Activated CD4-positive, alpha-beta T cell treated with anti-CD3 and anti-CD28 coated beads, Interleukin-2, amount 10 ng/mL, durations not matched to agents 24 days and 14 days (primary cell): Measurements from ENCODE around the gene RGL3. TPM values are rescaled to one million over a fixed set of nuclear protein-coding genes. Genes with fewer than 3 reads are reported as not detected.
"Not testable (repeated sequence)": the region's sequence is repeated elsewhere in the genome, so short reads cannot be mapped to it uniquely, and the experiment has no call there.

Experiments used
- DNase-seq: peaks from one replicate; pipeline ENCODE4 v3.0.0; 2022
- H3K27ac Mint-ChIP-seq: one replicate; pipeline ENCODE4 v1.8.0; 2022; ENCODE audit warnings: mild to moderate bottlenecking, mixed read lengths
- H3K27me3 Mint-ChIP-seq: one replicate; pipeline ENCODE4 v1.8.0; 2022; ENCODE audit warnings: mixed read lengths
- H3K36me3 Mint-ChIP-seq: one replicate; pipeline ENCODE4 v1.8.0; 2022; ENCODE audit warnings: low read depth, mild to moderate bottlenecking, mixed read lengths
- H3K4me1 Mint-ChIP-seq: one replicate; pipeline ENCODE4 v1.8.0; 2021; ENCODE audit warnings: mixed read lengths
- H3K4me3 Mint-ChIP-seq: one replicate; pipeline ENCODE4 v1.8.0; 2022; ENCODE audit warnings: mild to moderate bottlenecking, moderate library complexity, mixed read lengths
- H3K9me3 Mint-ChIP-seq: one replicate; pipeline ENCODE4 v1.8.0; 2021; ENCODE audit warnings: mixed read lengths
- intact Hi-C: fragments of 100-400 bp; cut with micrococcal nuclease; formaldehyde crosslinking; loops from one replicate; pipeline ENCODE4 v1.15.1; 2023
- total RNA-seq: library from RNA; stranded (reverse); gene quantifications from 2 replicates; pipeline ENCODE4 v1.2.3, GENCODE V29; 2022

Gene RGL3
- total RNA-seq, 1 donor from 2014 or later: not detected

GRCh38 chr19:11420429-11421370, 1.6 kb upstream of the RGL3 start:
- intact Hi-C loops: loop anchor here (2.0 to 5.0 kb wide), 2 partner anchors 38 to 62 kb away; partner anchors contain the start of gene ELAVL3
- H3K4me1 Mint-ChIP-seq: peaks cover 33% of the 10 kb centered on the region
- peak overlapping the region; percentile 82 for H3K4me3 Mint-ChIP-seq
- no peaks in the 10 kb centered on the region for H3K9me3 Mint-ChIP-seq
- no peaks in the 10 kb centered on the region for H3K36me3 Mint-ChIP-seq
- H3K27me3 Mint-ChIP-seq: peaks cover 73% of the 10 kb centered on the region
- H3K27ac Mint-ChIP-seq: no peak overlapping the region
- no peak for DNase-seq

GRCh38 chr19:11418094-11418548, 993 bp downstream of the RGL3 start:
- Mint-ChIP-seq H3K27me3 (peaks cover 62% of the 10 kb centered on the region), H3K36me3 (no peaks in the 10 kb centered on the region), H3K9me3 (no peaks in the 10 kb centered on the region), H3K27ac (no peak overlapping the region), H3K4me1 (peaks cover 25% of the 10 kb centered on the region), H3K4me3 (no peak overlapping the region)
- intact Hi-C loops: no loop called here
- no peak for DNase-seq

GRCh38 chr19:11416346-11417052, 2.6 kb downstream of the RGL3 start:
- Mint-ChIP-seq H3K27me3 (peaks cover 48% of the 10 kb centered on the region), H3K9me3 (no peaks in the 10 kb centered on the region), H3K36me3 (no peaks in the 10 kb centered on the region), H3K4me1 (peaks cover 13% of the 10 kb centered on the region), H3K4me3 (no peak overlapping the region), H3K27ac (no peak overlapping the region)
- DNase-seq: no peak
- intact Hi-C loops: no loop called here

GRCh38 chr19:11414544-11414943, 4.6 kb downstream of the RGL3 start:
- H3K9me3 Mint-ChIP-seq: no peaks in the 10 kb centered on the region
- H3K4me3 Mint-ChIP-seq: no peak overlapping the region
- H3K36me3 Mint-ChIP-seq: no peaks in the 10 kb centered on the region
- intact Hi-C loops: no loop called here
- peaks cover 37% of the 10 kb centered on the region for H3K27me3 Mint-ChIP-seq
- H3K27ac Mint-ChIP-seq: no peak overlapping the region
- peaks cover 2% of the 10 kb centered on the region for H3K4me1 Mint-ChIP-seq
- DNase-seq: peak; percentile 52

GRCh38 chr19:11410682-11411081, 8.4 kb downstream of the RGL3 start:
- no peak overlapping the region for H3K27ac Mint-ChIP-seq
- H3K4me3 Mint-ChIP-seq: no peak overlapping the region
- H3K4me1 Mint-ChIP-seq: no peaks in the 10 kb centered on the region
- H3K27me3 Mint-ChIP-seq: peaks cover 13% of the 10 kb centered on the region
- intact Hi-C loops: no loop called here
- no peaks in the 10 kb centered on the region for H3K9me3 Mint-ChIP-seq
- no peak for DNase-seq
- no peaks in the 10 kb centered on the region for H3K36me3 Mint-ChIP-seq

GRCh38 chr19:11408591-11408990, 10.5 kb downstream of the RGL3 start:
- intact Hi-C loops: no loop called here
- no peaks in the 10 kb centered on the region for H3K9me3 Mint-ChIP-seq
- no peak overlapping the region for H3K4me3 Mint-ChIP-seq
- peaks cover 16% of the 10 kb centered on the region for H3K27me3 Mint-ChIP-seq
- no peaks in the 10 kb centered on the region for H3K4me1 Mint-ChIP-seq
- H3K36me3 Mint-ChIP-seq: no peaks in the 10 kb centered on the region
- H3K27ac Mint-ChIP-seq: no peak overlapping the region
- no peak for DNase-seq

GRCh38 chr19:11406703-11407236, 12.3 kb downstream of the RGL3 start:
- intact Hi-C loops: not testable (repeated sequence)

GRCh38 chr19:11405846-11406643, 13.1 kb downstream of the RGL3 start:
- Mint-ChIP-seq H3K4me1 (no peaks in the 10 kb centered on the region), H3K9me3 (no peaks in the 10 kb centered on the region), H3K4me3 (no peak overlapping the region), H3K27ac (no peak overlapping the region), H3K36me3 (no peaks in the 10 kb centered on the region), H3K27me3 (peaks cover 13% of the 10 kb centered on the region)
- intact Hi-C loops: no loop called here
- peak; percentile 73 for DNase-seq

More at GRCh38 chr19:11406703-11407236, 12.3 kb downstream of the RGL3 start:
- not testable (repeated sequence) for H3K4me3 Mint-ChIP-seq, H3K27ac Mint-ChIP-seq, H3K4me1 Mint-ChIP-seq, H3K36me3 Mint-ChIP-seq, DNase-seq, H3K9me3 Mint-ChIP-seq
- peaks cover 16% of the 10 kb centered on the region for H3K27me3 Mint-ChIP-seq

- H3K27me3 Mint-ChIP-seq: peaks cover 11% of the 10 kb centered on the region
Observed at GRCh38 chr19:11404588-11405222, 14.4 kb downstream of the RGL3 start.

GRCh38 chr19:11401808-11402543, 17.1 kb downstream of the RGL3 start:
- intact Hi-C loops: no loop called here
- no peak overlapping the region for H3K27ac Mint-ChIP-seq
- no peaks in the 10 kb centered on the region for H3K4me1 Mint-ChIP-seq
- H3K27me3 Mint-ChIP-seq: peaks cover 9% of the 10 kb centered on the region
- no peaks in the 10 kb centered on the region for H3K9me3 Mint-ChIP-seq
- no peak for DNase-seq
- H3K36me3 Mint-ChIP-seq: no peaks in the 10 kb centered on the region
- H3K4me3 Mint-ChIP-seq: no peak overlapping the region

More at GRCh38 chr19:11404588-11405222, 14.4 kb downstream of the RGL3 start:
- no peaks in the 10 kb centered on the region for H3K4me1 Mint-ChIP-seq
- intact Hi-C loops: no loop called here
- DNase-seq: no peak
- no peaks in the 10 kb centered on the region for H3K36me3 Mint-ChIP-seq
- H3K27ac Mint-ChIP-seq: no peak overlapping the region
- no peak overlapping the region for H3K4me3 Mint-ChIP-seq
- no peaks in the 10 kb centered on the region for H3K9me3 Mint-ChIP-seq

GRCh38 chr19:11400798-11401197, 18.3 kb downstream of the RGL3 start:
- Mint-ChIP-seq H3K27ac (no peak overlapping the region), H3K9me3 (no peaks in the 10 kb centered on the region)
- intact Hi-C loops: no loop called here

GRCh38 chr19:11399667-11400066, 19.4 kb downstream of the RGL3 start:
- intact Hi-C loops: no loop called here
- no peak overlapping the region for H3K27ac Mint-ChIP-seq
- peak; percentile 53 for DNase-seq
- no peak overlapping the region for H3K4me3 Mint-ChIP-seq
- peaks cover 6% of the 10 kb centered on the region for H3K27me3 Mint-ChIP-seq
- H3K9me3 Mint-ChIP-seq: no peaks in the 10 kb centered on the region
- no peaks in the 10 kb centered on the region for H3K36me3 Mint-ChIP-seq
- H3K4me1 Mint-ChIP-seq: peaks cover 2% of the 10 kb centered on the region

More at GRCh38 chr19:11400798-11401197, 18.3 kb downstream of the RGL3 start:
- H3K4me1 Mint-ChIP-seq: no peaks in the 10 kb centered on the region
- H3K36me3 Mint-ChIP-seq: no peaks in the 10 kb centered on the region
- DNase-seq: no peak
- H3K4me3 Mint-ChIP-seq: no peak overlapping the region
- H3K27me3 Mint-ChIP-seq: peaks cover 4% of the 10 kb centered on the region
